Esophagus squamous epithelium (tissue), 4 donors: ENCODE data around the gene YWHAH.

ENCODE experiments used
- CTCF ChIP-seq, 6 experiments: fragments of 450-650 bp in 4 of 6; fragments of 200-600 bp in 2 of 6; sonication (generic) in 2 of 6; IDR thresholded peaks; one replicate each; pipeline ENCODE4 v1.5.1; 2016 to 2019; ENCODE audit warnings: antibody characterized with exemption in 6 of 6, mild to moderate bottlenecking in 4 of 6, moderate library complexity in 4 of 6
- POLR2A ChIP-seq, 4 donors: fragments of 450-650 bp; IDR thresholded peaks; one replicate each; pipeline ENCODE4 v1.6.1; 2017; ENCODE audit warnings: antibody characterized with exemption in 4 of 4, mild to moderate bottlenecking in 4 of 4, moderate library complexity in 3 of 4

- TF ChIP-seq POLR2A (IDR thresholded peaks at IDR 0.05) (no peak), CTCF (IDR thresholded peaks at IDR 0.05) (no peak)
Measured at GRCh38 chr22:31926024-31926423, 18.3 kb upstream of the YWHAH start.
